Ishikawa (cell line): ENCODE measurements around the gene SMAD3.

Source experiments
- CEBPB ChIP-seq: IDR thresholded peaks from 2 replicates; pipeline ENCODE4 v1.6.1; 2012
- CREB1 ChIP-seq: IDR thresholded peaks from 2 replicates; pipeline ENCODE4 v1.6.1; 2012; ENCODE audit warnings: low read depth
- EGR1 ChIP-seq: IDR thresholded peaks from 2 replicates; pipeline ENCODE4 v1.6.1; 2012
- EP300 ChIP-seq: IDR thresholded peaks from 2 replicates; pipeline ENCODE4 v1.6.1; 2012; ENCODE audit warnings: borderline replicate concordance
- FOXM1 ChIP-seq: IDR thresholded peaks from 2 replicates; pipeline ENCODE4 v1.6.1; 2012; ENCODE audit warnings: low read depth, borderline replicate concordance
- NFIC ChIP-seq: IDR thresholded peaks from 2 replicates; pipeline ENCODE4 v1.6.1; 2012
- RAD21 ChIP-seq: IDR thresholded peaks from 2 replicates; pipeline ENCODE4 v1.6.1; 2012; ENCODE audit warnings: low read depth
- TAF1 ChIP-seq: IDR thresholded peaks from 2 replicates; pipeline ENCODE4 v1.6.1; 2012; ENCODE audit warnings: low read depth, mild to moderate bottlenecking
- TCF12 ChIP-seq: IDR thresholded peaks from 2 replicates; pipeline ENCODE4 v1.6.1; 2012; ENCODE audit warnings: low read depth
- TEAD4 ChIP-seq: IDR thresholded peaks from 2 replicates; pipeline ENCODE4 v1.6.1; 2012
- YY1 ChIP-seq: IDR thresholded peaks from 2 replicates; pipeline ENCODE4 v1.6.1; 2012; ENCODE audit warnings: low read depth
- ZBTB7A ChIP-seq: IDR thresholded peaks from 2 replicates; pipeline ENCODE4 v1.6.1; 2012; ENCODE audit warnings: low read depth
- TF ChIP-seq, protein P1 (sequence below): IDR thresholded peaks from 2 replicates; pipeline ENCODE4 v1.6.1; 2012; ENCODE audit warnings: low read depth, mild to moderate bottlenecking
- TF ChIP-seq, protein P2 (sequence below): IDR thresholded peaks from 2 replicates; pipeline ENCODE4 v1.6.1; 2012
- TF ChIP-seq, protein P3 (sequence below): IDR thresholded peaks from 2 replicates; pipeline ENCODE4 v1.6.1; 2012

SMAD3 gene

GRCh38 chr15:67173786-67174185 lies 108.4 kb downstream of the SMAD3 start:
- TF ChIP-seq CEBPB = no peak
- TF ChIP-seq NFIC = no peak
- TF ChIP-seq EP300 = no peak
- no peak for TF ChIP-seq TCF12
- TF ChIP-seq TEAD4 = no peak
- TF ChIP-seq EGR1 = no peak
- TF ChIP-seq CREB1 = no peak

GRCh38 chr15:67174446-67174845 lies 109.0 kb downstream of the SMAD3 start:
- TF ChIP-seq CEBPB = no peak
- TF ChIP-seq EP300 = no peak
- TF ChIP-seq, protein P1, sequence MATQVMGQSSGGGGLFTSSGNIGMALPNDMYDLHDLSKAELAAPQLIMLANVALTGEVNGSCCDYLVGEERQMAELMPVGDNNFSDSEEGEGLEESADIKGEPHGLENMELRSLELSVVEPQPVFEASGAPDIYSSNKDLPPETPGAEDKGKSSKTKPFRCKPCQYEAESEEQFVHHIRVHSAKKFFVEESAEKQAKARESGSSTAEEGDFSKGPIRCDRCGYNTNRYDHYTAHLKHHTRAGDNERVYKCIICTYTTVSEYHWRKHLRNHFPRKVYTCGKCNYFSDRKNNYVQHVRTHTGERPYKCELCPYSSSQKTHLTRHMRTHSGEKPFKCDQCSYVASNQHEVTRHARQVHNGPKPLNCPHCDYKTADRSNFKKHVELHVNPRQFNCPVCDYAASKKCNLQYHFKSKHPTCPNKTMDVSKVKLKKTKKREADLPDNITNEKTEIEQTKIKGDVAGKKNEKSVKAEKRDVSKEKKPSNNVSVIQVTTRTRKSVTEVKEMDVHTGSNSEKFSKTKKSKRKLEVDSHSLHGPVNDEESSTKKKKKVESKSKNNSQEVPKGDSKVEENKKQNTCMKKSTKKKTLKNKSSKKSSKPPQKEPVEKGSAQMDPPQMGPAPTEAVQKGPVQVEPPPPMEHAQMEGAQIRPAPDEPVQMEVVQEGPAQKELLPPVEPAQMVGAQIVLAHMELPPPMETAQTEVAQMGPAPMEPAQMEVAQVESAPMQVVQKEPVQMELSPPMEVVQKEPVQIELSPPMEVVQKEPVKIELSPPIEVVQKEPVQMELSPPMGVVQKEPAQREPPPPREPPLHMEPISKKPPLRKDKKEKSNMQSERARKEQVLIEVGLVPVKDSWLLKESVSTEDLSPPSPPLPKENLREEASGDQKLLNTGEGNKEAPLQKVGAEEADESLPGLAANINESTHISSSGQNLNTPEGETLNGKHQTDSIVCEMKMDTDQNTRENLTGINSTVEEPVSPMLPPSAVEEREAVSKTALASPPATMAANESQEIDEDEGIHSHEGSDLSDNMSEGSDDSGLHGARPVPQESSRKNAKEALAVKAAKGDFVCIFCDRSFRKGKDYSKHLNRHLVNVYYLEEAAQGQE = no peak
- TF ChIP-seq, protein P2, sequence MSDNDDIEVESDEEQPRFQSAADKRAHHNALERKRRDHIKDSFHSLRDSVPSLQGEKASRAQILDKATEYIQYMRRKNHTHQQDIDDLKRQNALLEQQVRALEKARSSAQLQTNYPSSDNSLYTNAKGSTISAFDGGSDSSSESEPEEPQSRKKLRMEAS = no peak
- no peak for TF ChIP-seq EGR1
- no peak for TF ChIP-seq CREB1
- no peak for TF ChIP-seq TEAD4
- no peak for TF ChIP-seq FOXM1
- TF ChIP-seq, protein P3, sequence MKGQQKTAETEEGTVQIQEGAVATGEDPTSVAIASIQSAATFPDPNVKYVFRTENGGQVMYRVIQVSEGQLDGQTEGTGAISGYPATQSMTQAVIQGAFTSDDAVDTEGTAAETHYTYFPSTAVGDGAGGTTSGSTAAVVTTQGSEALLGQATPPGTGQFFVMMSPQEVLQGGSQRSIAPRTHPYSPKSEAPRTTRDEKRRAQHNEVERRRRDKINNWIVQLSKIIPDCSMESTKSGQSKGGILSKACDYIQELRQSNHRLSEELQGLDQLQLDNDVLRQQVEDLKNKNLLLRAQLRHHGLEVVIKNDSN = no peak
- TF ChIP-seq TCF12 = no peak
- no peak for TF ChIP-seq NFIC
- no peak for TF ChIP-seq RAD21
- no peak for TF ChIP-seq TAF1
- TF ChIP-seq YY1 = no peak
- no peak for TF ChIP-seq ZBTB7A

DNA sequence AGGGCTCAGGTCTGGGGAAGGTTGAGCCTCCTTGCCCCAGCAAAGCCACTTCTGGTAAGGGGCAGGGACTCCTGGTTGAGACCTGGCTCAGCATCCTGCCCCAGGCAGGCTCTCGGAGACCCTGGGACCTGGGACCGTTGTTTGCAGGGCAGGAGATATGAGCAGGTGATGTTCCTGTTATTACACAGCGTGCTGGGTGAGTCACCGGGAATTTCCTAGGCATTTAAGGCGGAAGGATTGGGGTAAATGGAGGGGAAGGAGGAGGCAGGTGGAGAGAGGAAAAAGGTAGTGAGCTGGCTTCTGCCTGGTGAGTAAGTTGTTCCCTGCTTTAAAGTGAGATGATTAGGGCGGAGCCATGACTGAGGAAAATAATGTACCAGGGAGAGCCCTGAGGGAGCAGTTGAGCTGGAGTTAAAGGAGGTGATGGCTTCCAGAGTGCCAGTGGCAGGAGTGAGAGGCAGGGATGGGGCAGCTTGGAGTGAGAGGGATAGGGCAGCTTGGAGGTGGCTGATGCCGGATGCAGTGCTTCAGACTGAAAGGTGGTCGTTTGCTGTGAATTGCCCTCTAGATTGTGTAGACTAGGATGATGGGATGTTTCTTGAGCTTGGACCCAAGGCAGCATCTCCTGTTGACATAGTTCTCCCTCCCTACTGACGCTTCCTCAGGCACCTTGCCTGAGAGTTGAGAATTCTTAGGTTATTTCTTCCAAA lies 109.6 kb downstream of the SMAD3 start:
- TF ChIP-seq, protein P2 = no peak
- TF ChIP-seq TEAD4 = peak; percentile 45
- peak; percentile 53; the same call in 1 of the 2 replicates for TF ChIP-seq EP300

DNA sequence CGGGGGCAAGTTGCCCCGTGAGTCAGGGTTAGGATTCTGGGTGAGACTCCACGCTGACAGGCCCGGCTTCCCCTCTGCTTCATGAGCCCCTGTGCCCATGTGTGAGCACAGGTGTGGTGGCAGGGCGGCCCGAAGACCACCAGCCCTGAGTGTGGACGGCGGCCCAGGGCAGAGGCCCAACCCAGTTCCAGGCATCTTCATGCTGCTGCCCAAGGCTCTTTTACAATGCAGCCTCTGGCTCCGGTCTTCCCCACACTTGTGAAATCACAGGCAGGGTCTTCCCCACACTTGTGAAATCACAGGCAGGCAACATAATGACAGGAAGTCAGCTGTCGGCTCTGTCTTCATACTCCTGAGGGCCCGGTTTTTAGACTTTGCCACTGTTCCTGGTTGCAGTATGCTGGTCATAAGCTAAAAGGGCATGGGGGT lies 110.3 kb downstream of the SMAD3 start:
- no peak for TF ChIP-seq RAD21
- TF ChIP-seq, protein P2 = no peak
- no peak for TF ChIP-seq YY1
- TF ChIP-seq ZBTB7A = no peak
- TF ChIP-seq EGR1 = no peak
- TF ChIP-seq, protein P3 = no peak
- no peak for TF ChIP-seq TCF12
- TF ChIP-seq FOXM1 = no peak
- no peak for TF ChIP-seq CREB1
- TF ChIP-seq CEBPB = no peak
- TF ChIP-seq TAF1 = no peak
- TF ChIP-seq NFIC = no peak
- TF ChIP-seq, protein P1 = no peak
- TF ChIP-seq TEAD4 = no peak
- TF ChIP-seq EP300 = no peak

DNA sequence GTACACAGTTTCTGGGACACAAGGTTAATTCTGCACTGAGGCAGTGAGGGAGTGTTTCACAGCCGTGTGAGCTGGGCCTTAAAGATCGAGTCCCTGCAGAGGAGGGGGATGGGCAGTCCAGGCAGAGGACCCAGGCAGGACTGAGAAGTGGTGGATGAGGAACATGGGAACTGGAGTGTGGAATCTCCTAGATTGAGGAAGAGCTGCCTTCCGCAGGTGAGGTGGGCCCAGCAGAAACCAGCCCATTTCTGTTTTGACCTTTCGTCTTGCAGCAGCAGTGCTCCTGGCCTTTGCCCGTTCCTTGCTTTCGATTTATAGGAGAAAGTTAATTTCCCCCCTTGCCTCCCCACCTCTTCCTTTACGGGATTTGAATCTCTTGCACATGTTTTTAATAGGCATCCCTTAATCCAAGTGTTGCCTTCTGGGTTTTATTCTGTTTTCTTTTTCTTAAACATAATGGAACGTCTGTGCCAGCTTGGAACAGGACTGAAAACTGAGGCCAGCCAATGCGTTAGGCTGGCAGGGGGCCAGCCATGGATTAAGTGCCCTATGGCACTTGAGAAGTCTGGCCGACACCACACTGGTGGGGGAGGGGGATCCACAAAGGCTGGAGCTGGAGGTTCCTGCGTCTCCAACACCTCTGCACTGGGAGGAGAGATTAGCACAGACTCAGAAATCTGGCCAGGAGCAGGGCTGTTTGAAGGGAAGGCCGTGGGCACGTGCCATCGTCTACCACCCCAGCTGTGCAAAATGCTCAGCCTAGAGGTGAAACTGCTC lies 111.0 kb downstream of the SMAD3 start:
- TF ChIP-seq NFIC = peak; percentile 34; the same call in 1 of the 2 replicates
- TF ChIP-seq CEBPB = no peak
- TF ChIP-seq EGR1 = no peak

GRCh38 chr15:67177752-67178151 lies 112.3 kb downstream of the SMAD3 start:
- no peak for TF ChIP-seq NFIC
- TF ChIP-seq, protein P2 = no peak
- TF ChIP-seq CREB1 = no peak
- no peak for TF ChIP-seq TAF1
- no peak for TF ChIP-seq CEBPB
- TF ChIP-seq FOXM1 = no peak
- TF ChIP-seq, protein P3 = no peak
- TF ChIP-seq YY1 = no peak
- no peak for TF ChIP-seq ZBTB7A
- TF ChIP-seq EP300 = no peak
- TF ChIP-seq, protein P1 = no peak
- no peak for TF ChIP-seq TCF12
- no peak for TF ChIP-seq TEAD4
- no peak for TF ChIP-seq EGR1
- TF ChIP-seq RAD21 = no peak
